HuH-7 (cell line): ENCODE measurements around the gene ZNF783.
"Not testable (repeated sequence)": the region's sequence is repeated elsewhere in the genome, so short reads cannot be mapped to it uniquely, and the experiment has no call there.

Source experiments
- DNase-seq: peaks from one replicate; pipeline ENCODE4 v3.0.0; 2011; ENCODE audit warnings: low spot score

Gene ZNF783

GRCh38 chr7:149240637-149241036, 21.4 kb upstream of the ZNF783 start:
- DNase-seq: no peak

GRCh38 chr7:149241696-149242095, 20.3 kb upstream of the ZNF783 start:
- DNase-seq: no peak

GRCh38 chr7:149245244-149245643, 16.8 kb upstream of the ZNF783 start:
- DNase-seq: no peak

- DNase-seq: no peak
These were observed 16.3 kb upstream of the ZNF783 start for GRCh38 chr7:149245744-149246143.

GRCh38 chr7:149248777-149249176, 13.2 kb upstream of the ZNF783 start:
- DNase-seq: no peak

- DNase-seq: not testable (repeated sequence)
These were observed 11.8 kb upstream of the ZNF783 start for GRCh38 chr7:149250151-149250550.

GRCh38 chr7:149251518-149251917, 10.5 kb upstream of the ZNF783 start:
- not testable (repeated sequence) for DNase-seq

GRCh38 chr7:149252378-149252777, 9.6 kb upstream of the ZNF783 start:
- no peak for DNase-seq

- DNase-seq: no peak
These were observed 8.3 kb upstream of the ZNF783 start for GRCh38 chr7:149253665-149254064.

- DNase-seq: no peak
These were observed 7.7 kb upstream of the ZNF783 start for GRCh38 chr7:149254181-149254858.

- no peak for DNase-seq
These were observed 6.8 kb upstream of the ZNF783 start for GRCh38 chr7:149255174-149255573.

- DNase-seq: no peak
These were observed 5.4 kb upstream of the ZNF783 start for GRCh38 chr7:149256568-149256967.

GRCh38 chr7:149257146-149257545, 4.8 kb upstream of the ZNF783 start:
- DNase-seq: no peak

- no peak for DNase-seq
These were observed 624 bp upstream of the ZNF783 start for GRCh38 chr7:149261316-149261828.

GRCh38 chr7:149266451-149266850, 4.5 kb downstream of the ZNF783 start:
- no peak for DNase-seq

GRCh38 chr7:149267733-149268132, 5.7 kb downstream of the ZNF783 start:
- no peak for DNase-seq

- DNase-seq: not testable (repeated sequence)
These were observed 12.4 kb downstream of the ZNF783 start for GRCh38 chr7:149274424-149274823.

- no peak for DNase-seq
These were observed 15.9 kb downstream of the ZNF783 start for GRCh38 chr7:149277871-149278270.

GRCh38 chr7:149278396-149278795, 16.4 kb downstream of the ZNF783 start:
- DNase-seq: no peak

- DNase-seq: no peak
These were observed 17.2 kb downstream of the ZNF783 start for GRCh38 chr7:149279111-149279743.

- DNase-seq: no peak
These were observed 18.2 kb downstream of the ZNF783 start for GRCh38 chr7:149280151-149280550.

- no peak for DNase-seq
These were observed 18.9 kb downstream of the ZNF783 start for GRCh38 chr7:149280661-149281507.
